ENCODE measurements around the gene ESPN.

The ESPN gene

GRCh38 chr1:6497215-6497866 is 72.8 kb downstream of the ESPN start:
- DNase-seq (ENCODE audit: low read depth) = peak; percentile 33

DNA sequence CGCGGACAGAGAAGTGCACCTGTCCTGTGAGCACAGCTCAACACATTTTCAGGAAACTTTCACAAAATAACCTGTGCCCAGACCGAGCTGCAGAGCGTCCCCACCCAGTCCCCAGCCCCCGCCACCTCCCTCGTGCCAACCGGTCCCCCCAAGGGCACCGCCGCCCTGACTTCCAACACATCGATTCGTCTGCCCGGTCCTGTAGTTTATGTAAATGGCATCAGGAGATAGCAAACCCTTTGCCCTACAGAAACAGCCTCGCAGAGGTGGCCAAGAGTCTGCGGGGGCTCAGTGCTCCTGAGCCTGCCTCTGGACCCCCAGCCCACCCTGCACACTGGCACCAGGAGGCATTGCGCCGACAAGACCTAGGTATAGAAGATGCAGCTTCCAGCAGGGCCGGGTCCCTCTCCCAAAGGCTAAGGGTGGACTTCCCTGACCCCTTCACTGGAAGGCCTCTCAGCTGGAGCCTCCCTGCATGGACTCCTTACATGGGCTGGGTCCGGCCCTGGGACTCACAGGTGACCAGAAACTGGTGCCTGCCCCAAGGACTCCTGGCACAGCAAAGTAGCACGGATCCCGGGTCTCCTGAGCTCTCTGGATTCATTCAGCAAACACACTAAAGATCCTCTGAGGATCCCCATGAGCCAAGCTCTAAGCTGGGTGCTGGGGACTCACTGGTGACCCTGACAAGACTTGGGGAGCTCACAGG is 73.4 kb downstream of the ESPN start:
- no peak for DNase-seq (ENCODE audit: low read depth)

DNA sequence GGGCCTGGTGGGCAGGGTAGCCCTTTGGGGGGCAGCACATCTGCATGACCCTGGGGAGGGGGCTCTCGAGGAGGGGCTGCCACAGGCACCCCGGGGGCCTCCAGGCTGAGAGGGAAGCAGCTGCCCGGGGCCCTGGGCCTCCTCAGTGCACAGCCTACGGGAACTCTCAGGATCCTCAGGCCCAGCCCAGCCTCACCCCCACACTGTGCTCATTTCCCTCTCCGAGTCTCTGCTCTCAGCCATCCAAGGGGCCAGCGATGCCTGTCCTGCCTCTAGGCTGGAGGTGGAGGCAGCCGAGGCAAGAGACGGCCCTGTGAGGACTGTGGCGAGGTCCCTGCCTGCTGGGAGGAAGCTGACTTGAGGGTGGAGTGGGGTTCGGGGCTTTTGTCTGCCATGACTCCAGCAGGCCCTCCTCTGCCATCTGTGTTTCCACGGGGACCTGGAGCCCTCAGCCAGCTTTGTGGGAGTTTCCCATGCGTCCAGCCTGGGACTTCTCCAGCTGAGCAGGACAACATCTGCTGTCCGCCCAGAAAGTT is 74.1 kb downstream of the ESPN start:
- no peak for DNase-seq (ENCODE audit: low read depth)

GRCh38 chr1:6499296-6499695 is 74.7 kb downstream of the ESPN start:
- no peak for DNase-seq (ENCODE audit: low read depth)

DNA sequence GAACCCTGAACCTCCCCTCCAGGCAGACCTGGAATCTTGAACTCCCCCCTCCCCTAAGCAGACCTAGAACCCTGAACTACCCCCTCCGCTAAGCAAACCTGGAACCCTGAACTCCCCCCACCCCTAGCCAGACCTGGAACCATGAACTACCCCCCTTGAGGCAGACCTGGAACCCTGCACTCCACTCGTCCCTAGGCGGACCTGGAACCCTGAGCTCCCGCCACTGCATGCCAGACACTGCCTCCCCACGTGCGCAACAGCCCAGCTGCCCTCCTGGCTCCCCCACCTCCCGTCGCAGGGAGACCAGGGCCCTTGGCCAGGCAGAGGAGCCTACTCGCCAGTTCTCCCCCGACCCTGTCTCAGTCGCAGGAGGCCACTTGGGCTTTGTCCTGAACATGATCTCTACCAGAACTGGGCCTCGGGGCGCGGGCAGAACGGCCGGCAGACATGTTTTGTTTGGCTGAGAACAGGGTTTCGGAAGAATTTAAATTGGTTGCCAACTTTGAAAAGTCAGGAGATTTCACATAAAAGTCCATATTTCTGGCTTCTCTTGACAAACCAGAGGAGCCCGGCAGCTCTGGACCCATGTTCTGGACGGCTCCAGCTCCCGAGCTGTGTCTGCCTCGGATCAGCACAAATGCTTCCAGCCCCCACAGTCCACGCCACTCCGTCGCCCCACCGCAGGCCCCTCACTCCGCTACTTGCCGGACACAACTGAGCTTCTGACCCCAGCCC is 76.1 kb downstream of the ESPN start:
- no peak for DNase-seq (ENCODE audit: low read depth)

DNA sequence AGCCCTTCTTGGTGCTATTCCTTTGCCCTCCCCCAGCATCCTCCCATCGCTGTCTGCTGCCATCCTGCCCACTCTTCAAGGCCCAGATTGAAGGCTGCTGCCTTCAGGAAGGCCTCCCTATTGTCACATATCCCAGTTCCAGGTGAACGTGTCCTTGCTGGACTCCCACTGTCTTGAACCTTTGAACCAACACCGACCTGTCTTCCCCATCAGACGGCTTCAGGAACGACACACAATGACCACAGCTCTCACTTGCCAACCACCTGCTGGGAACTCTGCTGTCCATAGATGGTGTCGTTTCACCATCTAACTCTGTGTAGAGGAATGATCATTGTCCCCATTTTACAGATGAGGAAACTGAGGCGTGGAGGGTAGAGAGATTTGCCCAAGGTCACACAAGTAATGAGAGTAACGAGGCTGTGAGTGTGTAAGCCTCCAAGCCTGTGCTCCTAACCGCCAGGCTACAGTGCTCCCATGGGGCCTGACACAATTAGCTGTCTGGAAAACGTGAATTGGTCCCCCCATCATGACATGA is 76.8 kb downstream of the ESPN start:
- no peak for DNase-seq (ENCODE audit: low read depth)

- no peak for DNase-seq (ENCODE audit: low read depth)
These were observed 77.7 kb downstream of the ESPN start for GRCh38 chr1:6502000-6502891.

DNA sequence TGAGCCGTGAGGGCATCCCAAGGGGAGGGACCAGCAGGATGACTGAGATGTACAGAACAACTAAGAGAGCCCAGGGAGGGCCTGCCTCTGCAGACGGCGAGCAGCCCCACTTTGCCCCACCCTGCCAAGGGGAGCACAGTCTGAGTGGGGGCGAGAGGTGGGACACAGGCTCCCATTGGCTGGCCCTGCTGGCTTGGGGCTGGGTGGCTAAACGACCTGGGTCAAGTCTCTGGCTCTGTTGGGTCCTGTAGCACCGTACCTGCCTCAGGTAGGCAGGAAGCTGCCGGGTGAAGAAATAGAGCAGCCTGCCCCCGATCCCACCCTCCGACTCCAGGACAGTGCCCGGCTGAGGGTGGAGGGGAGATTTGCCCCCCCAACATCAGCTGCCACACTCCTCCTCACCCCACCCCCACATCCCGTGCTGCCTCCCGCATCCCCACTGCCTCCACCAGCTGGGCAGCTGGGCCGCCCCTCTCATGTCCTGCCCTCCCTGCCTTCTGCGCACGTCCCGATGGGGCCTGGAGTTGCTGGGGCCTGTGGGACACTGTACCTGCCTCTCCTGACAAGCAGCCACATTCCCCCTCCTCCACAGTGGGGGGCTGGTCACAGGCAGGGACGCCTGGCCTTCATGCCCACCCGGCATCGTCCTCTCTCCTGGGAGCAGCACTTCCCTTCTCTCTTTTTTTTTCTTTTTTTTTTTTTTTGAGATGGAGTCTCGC is 79.5 kb downstream of the ESPN start:
- no peak for DNase-seq (ENCODE audit: low read depth)

DNA sequence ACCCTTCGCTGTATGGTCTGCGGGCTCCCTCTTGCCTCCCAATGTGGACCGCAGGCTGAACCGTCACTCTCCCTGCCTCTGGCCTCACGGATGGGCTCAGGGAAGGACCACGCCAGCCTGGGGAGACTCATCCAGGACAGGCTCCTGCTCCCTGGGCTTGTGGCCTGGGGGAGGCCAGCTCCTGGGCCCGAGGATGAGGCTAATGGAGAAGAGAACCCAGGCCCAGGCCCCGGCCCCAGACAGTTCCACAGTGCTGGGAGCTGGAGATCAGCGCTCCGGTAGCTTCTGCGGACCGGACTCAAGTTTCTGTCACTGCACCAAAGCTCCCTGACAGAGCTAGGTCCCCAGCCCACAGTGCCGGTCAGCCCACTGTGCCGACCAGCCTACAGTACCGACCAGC is 80.3 kb downstream of the ESPN start:
- no peak for DNase-seq (ENCODE audit: low read depth)

GRCh38 chr1:6505367-6506209 is 81.0 kb downstream of the ESPN start:
- DNase-seq (ENCODE audit: low read depth) = no peak

DNA sequence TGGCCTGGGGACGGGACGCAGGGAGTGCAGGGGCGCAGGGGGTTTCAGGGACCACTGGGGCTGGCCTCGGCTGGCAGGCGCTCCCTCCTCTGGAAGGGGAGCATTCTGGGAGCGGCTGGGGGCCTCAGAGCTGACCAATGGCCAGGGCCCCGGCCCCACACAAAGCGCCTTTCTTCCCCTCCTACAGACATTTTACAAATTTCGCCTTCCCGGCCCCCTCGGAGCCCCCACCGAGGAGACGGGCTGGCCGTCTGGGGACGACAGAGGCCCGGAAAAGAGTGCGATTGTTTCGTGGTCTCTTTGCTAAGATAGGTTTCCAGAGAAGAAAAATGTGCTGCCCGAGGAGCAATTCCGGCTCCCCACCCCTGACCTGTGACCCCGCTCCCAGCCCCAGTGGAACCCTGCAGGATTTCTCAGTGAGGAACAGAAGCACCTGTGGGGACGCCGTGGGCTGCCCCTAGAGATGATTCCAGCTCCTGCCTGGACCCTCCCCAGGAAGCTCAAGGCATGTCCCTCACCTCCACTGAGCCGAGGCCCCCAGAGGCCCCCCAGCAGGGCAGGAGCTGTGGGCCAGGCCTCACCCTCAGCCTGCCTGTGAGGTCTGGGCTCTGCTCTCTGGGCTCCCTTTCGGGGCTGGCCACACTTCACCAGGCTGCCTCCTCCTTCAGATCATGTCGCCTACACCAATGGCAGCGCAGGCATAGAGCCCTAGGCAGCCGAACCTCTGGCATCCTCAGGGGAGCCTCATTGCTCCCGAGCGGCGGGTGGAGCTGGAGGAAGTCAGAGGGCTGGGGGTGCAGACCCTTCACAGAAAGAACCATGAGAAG is 81.8 kb downstream of the ESPN start:
- DNase-seq (ENCODE audit: low read depth) = no peak

DNA sequence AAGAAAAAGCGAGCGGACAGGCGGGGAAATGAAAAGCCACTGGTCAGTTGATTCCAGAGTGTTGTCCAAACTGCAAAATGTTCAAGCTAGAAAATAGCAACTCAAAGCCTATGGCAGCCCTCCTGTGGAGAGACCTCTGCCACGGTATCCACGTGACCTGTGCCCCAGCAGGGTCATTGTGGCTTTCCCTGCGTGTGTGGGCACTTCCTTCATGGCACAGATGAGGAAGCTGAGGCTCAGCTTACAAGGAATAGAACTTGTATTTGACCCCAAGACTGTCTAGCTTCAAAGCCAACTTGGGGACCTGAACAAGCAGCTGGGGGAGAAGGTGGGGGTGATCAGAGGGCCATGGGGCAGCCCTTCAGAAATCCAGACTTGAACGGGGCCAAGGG is 82.5 kb downstream of the ESPN start:
- no peak for DNase-seq (ENCODE audit: low read depth)

DNA sequence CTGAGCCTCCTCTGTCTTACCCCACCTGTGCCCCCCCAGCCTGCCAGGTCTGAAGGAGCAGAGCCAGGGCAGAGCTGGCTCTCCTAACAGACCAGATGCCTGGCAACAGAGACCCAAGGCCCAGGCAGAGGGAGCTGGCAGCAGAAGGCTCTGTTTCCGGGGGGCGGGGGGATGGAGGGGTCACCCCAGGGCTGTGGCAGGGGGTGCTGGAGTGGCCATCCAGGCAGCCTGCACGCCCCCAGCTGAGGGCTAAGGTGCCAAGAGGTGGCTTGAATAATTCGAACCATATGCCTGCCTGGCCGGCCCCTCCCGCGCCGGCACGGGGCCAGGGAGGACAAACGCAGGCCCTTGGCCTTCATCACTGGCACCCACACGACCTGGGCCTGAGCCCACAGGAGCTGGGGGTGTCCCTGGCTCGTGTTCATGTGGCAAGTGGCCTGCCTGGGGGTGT is 82.9 kb downstream of the ESPN start:
- DNase-seq (ENCODE audit: low read depth) = no peak

DNA sequence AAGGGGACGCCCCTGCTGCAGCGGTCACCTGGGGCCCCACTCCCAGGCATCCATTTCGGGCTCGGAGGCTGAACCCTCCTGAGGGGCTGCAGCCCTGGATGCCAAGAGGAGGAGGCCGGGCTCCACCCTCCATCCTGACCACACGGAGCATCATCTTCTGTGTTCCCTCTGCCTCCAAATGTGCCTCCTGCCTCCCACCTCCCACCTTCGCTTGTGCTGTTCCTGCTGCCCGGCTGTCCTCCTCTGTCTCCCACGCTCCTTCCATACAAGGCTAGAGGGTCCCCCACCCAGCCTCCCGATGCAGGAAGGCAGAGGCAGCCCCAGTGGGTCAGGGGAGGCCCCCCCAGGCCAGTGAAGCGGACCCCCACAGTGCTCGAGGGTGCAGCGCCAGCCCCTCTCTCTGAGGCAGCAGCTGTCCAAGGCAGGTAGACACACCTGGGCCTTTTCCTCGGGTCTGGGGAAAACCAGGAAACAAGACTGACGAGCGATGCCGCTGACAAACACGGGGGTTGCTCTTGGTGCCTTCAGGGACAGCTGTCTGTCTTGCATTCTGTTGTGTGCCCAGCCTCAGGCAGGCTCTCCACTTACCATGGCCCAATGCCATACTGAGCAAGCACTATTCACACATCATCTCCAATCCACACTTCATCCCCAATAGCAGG is 83.7 kb downstream of the ESPN start:
- DNase-seq (ENCODE audit: low read depth) = no peak

DNA sequence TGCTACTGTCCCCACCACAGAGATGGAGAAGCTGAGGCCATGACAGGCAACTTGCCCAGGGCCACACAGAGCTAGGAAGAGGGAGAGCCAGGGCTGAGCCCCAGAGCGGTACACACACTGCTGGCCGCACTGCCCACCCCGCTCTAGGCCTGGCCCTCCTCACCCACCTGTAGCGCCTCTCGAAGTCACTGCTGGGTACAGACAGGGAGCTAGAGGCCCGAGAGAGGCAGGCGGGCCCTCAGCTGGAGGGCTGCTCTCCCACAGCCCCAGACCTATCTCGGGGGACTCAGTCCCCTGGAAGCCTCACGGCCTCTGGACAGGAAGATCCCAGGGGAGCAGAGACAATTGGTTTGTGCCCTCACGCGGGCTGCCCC is 84.2 kb downstream of the ESPN start:
- no peak for DNase-seq (ENCODE audit: low read depth)

- DNase-seq (ENCODE audit: low read depth) = no peak
These were observed 84.8 kb downstream of the ESPN start for GRCh38 chr1:6509220-6509918.

DNA sequence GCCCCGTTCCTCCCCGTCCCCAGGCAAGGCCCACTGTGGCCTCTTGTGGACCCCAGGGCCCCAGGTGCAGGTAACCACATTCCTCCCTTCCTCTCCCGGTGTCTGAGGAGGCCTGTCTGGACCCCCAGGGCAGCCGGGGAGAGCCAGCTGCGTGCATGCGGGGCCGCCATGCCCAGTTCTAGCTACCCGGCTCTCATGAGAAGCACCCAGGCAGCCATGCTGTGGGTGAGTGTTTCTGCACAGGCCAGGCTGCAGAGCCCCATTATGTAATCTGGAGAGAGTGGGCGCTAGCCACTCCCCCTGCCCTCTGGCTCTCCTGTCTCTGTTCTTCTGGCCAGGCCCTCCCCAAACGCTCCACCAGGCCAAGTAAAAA is 85.3 kb downstream of the ESPN start:
- no peak for DNase-seq (ENCODE audit: low read depth)

GRCh38 chr1:6510493-6510892 is 85.9 kb downstream of the ESPN start:
- DNase-seq (ENCODE audit: low read depth) = no peak
